H9 (cell line): Measurements from ENCODE around the gene TMPRSS9. TPM values are rescaled to one million over a fixed set of nuclear protein-coding genes. Genes with fewer than 3 reads are reported as not detected.

Experiments used
- DNase-seq: peaks from one replicate; pipeline ENCODE4 v3.0.0-alpha.2; 2017
- H2AFZ ChIP-seq: one replicate; pipeline ENCODE4 v1.6.1; 2013; ENCODE audit warnings: mild to moderate bottlenecking, low read length, control low read depth, moderate library complexity
- H2AK5ac ChIP-seq: 2 replicates; pipeline ENCODE4 v1.6.1; 2013; ENCODE audit warnings: low read length, control low read depth, mixed read lengths; ENCODE audit not compliant: insufficient read length
- H2BK120ac ChIP-seq: one replicate; pipeline ENCODE4 v1.6.1; 2013; ENCODE audit warnings: low read depth, mild to moderate bottlenecking, low read length, control low read depth, inconsistent platforms; ENCODE audit not compliant: poor library complexity, severe bottlenecking
- H2BK12ac ChIP-seq: 2 replicates; pipeline ENCODE4 v1.6.1; 2013; ENCODE audit warnings: low read length, control low read depth, mixed read lengths, low read depth; ENCODE audit not compliant: insufficient read length
- H2BK15ac ChIP-seq: 2 replicates; pipeline ENCODE4 v1.6.1; 2013; ENCODE audit warnings: low read depth, low read length, control low read depth
- H2BK20ac ChIP-seq: one replicate; pipeline ENCODE4 v1.6.1; 2013; ENCODE audit warnings: low read depth, mild to moderate bottlenecking, low read length, control low read depth, inconsistent platforms; ENCODE audit not compliant: poor library complexity, severe bottlenecking
- H2BK5ac ChIP-seq: 2 replicates; pipeline ENCODE4 v1.6.1; 2013; ENCODE audit warnings: low read length, control low read depth, mixed read lengths; ENCODE audit not compliant: insufficient read length
- H3K14ac ChIP-seq: 2 replicates; pipeline ENCODE4 v1.6.1; 2013; ENCODE audit warnings: low read length, control low read depth; ENCODE audit not compliant: insufficient read depth
- H3K18ac ChIP-seq: 2 replicates; pipeline ENCODE4 v1.6.1; 2013; ENCODE audit warnings: low read depth, mild to moderate bottlenecking, mixed read lengths, low read length, control low read depth; ENCODE audit not compliant: insufficient read length
- H3K23ac ChIP-seq: 2 replicates; pipeline ENCODE4 v1.6.1; 2013; ENCODE audit warnings: low read length, control low read depth, mixed read lengths, low read depth; ENCODE audit not compliant: insufficient read length
- H3K23me2 ChIP-seq: 2 replicates; pipeline ENCODE4 v1.6.1; 2013; ENCODE audit warnings: low read depth, mild to moderate bottlenecking, mixed read lengths, low read length, control low read depth; ENCODE audit not compliant: insufficient read length, poor library complexity, severe bottlenecking
- H3K27ac ChIP-seq: 2 replicates; pipeline ENCODE4 v1.5.1; 2013; ENCODE audit warnings: low read length, control low read depth, mixed read lengths, low read depth; ENCODE audit not compliant: insufficient read length
- H3K27me3 ChIP-seq: 2 replicates; pipeline ENCODE4 v1.6.1; 2013; ENCODE audit warnings: low read length, control low read depth, inconsistent platforms; ENCODE audit not compliant: insufficient read depth
- H3K4ac ChIP-seq: 2 replicates; pipeline ENCODE4 v1.6.1; 2013; ENCODE audit warnings: low read depth, mild to moderate bottlenecking, control low read depth, inconsistent platforms, low read length, moderate library complexity
- H3K4me1 ChIP-seq: 2 replicates; pipeline ENCODE4 v1.6.1; 2013; ENCODE audit warnings: low read length, control low read depth, inconsistent platforms; ENCODE audit not compliant: insufficient read depth
- H3K4me2 ChIP-seq: 2 replicates; pipeline ENCODE4 v1.6.1; 2013; ENCODE audit warnings: low read length, control low read depth, mixed read lengths; ENCODE audit not compliant: insufficient read length, insufficient read depth
- H3K56ac ChIP-seq: 2 replicates; pipeline ENCODE4 v1.6.1; 2013; ENCODE audit warnings: low read depth, mild to moderate bottlenecking, mixed read lengths, low read length, control low read depth; ENCODE audit not compliant: insufficient read length
- H3K79me1 ChIP-seq: 2 replicates; pipeline ENCODE4 v1.6.1; 2013; ENCODE audit warnings: low read depth, mild to moderate bottlenecking, moderate library complexity, low read length, control low read depth, inconsistent platforms; ENCODE audit not compliant: insufficient read depth, poor library complexity, severe bottlenecking
- H3K79me2 ChIP-seq: 2 replicates; pipeline ENCODE4 v1.6.1; 2013; ENCODE audit warnings: low read length, control low read depth, inconsistent platforms; ENCODE audit not compliant: insufficient read depth
- H3K9ac ChIP-seq: 2 replicates; pipeline ENCODE4 v1.6.1; 2013; ENCODE audit warnings: low read length, control low read depth, mixed read lengths; ENCODE audit not compliant: insufficient read length; ENCODE audit errors: extremely low read depth
- H3K9me3 ChIP-seq: one replicate; pipeline ENCODE4 v1.6.1; 2013; ENCODE audit warnings: low read depth, low read length, inconsistent platforms; ENCODE audit not compliant: control insufficient read depth
- H3T11ph ChIP-seq: one replicate; pipeline ENCODE4 v1.6.1; 2013; ENCODE audit warnings: mild to moderate bottlenecking, low read length, control low read depth, inconsistent platforms
- H4K20me1 ChIP-seq: one replicate; pipeline ENCODE4 v1.6.1; 2013; ENCODE audit not compliant: control insufficient read depth, insufficient read length, insufficient read depth
- H4K5ac ChIP-seq: 2 replicates; pipeline ENCODE4 v1.6.1; 2013; ENCODE audit warnings: low read depth, mild to moderate bottlenecking, mixed read lengths, low read length, control low read depth; ENCODE audit not compliant: insufficient read length
- H4K8ac ChIP-seq: replicated peaks from 2 replicates; pipeline ENCODE4 v1.6.1; 2013; ENCODE audit warnings: low read length, control low read depth, mixed read lengths, low read depth; ENCODE audit not compliant: insufficient read length
- H4K91ac ChIP-seq: 2 replicates; pipeline ENCODE4 v1.6.1; 2013; ENCODE audit warnings: low read depth, mild to moderate bottlenecking, moderate library complexity, mixed read lengths, low read length, control low read depth; ENCODE audit not compliant: insufficient read length
- H3K27ac Mint-ChIP-seq, 3 experiments: 2 replicates in 2 of 3; 3 replicates in 1 of 3; pipeline ENCODE4 v1.8.0; 2020 to 2021; ENCODE audit warnings: mixed read lengths in 3 of 3, mild to moderate bottlenecking in 1 of 3, moderate library complexity in 1 of 3
- H3K27me3 Mint-ChIP-seq: 2 replicates; pipeline ENCODE4 v1.8.0; 2021; ENCODE audit warnings: low read depth, mild to moderate bottlenecking, moderate library complexity, mixed read lengths
- H3K36me3 Mint-ChIP-seq, 3 experiments: 2 replicates in 2 of 3; 3 replicates in 1 of 3; pipeline ENCODE4 v1.8.0; 2020 to 2021; ENCODE audit warnings: low read depth in 3 of 3, mixed read lengths in 3 of 3; ENCODE audit not compliant: insufficient read depth in 1 of 3
- H3K4me1 Mint-ChIP-seq, 2 experiments: 2 replicates each; pipeline ENCODE4 v1.8.0; 2020; ENCODE audit warnings: mixed read lengths in 2 of 2
- H3K4me3 Mint-ChIP-seq, 2 experiments: 2 replicates in 1 of 2; 3 replicates in 1 of 2; pipeline ENCODE4 v1.8.0; 2020 to 2021; ENCODE audit warnings: mild to moderate bottlenecking in 2 of 2, mixed read lengths in 2 of 2, moderate library complexity in 1 of 2
- H3K9me3 Mint-ChIP-seq, 2 experiments: 2 replicates in 1 of 2; 3 replicates in 1 of 2; pipeline ENCODE4 v1.8.0; 2020; ENCODE audit warnings: mild to moderate bottlenecking in 2 of 2, mixed read lengths in 2 of 2, moderate library complexity in 1 of 2
- WGBS: extraction: QIAGEN DNeasy Blood & Tissue Kit; methylation state at CpG from one replicate; pipeline ENCODE4 v1.1.7; 2013; ENCODE audit warnings: missing lambda C conversion rate, low lambda C conversion rate, mixed read lengths; ENCODE audit not compliant: insufficient read length; ENCODE audit errors: extremely low coverage; 5-methylcytosine and 5-hydroxymethylcytosine counted together
- total RNA-seq: library from RNA; stranded (reverse); gene quantifications from 2 replicates; pipeline ENCODE4 v1.2.1, GENCODE V29; 2021
- TF ChIP-seq, protein P1 (sequence below): fragments of 200-600 bp; sonication (generic); conservative IDR thresholded peaks from 3 replicates; pipeline ENCODE4 v1.8.0; 2021; ENCODE audit warnings: antibody characterized with exemption, mild to moderate bottlenecking

TMPRSS9 gene
- total RNA-seq, 1 experiment from 2014 or later = 0.24 TPM

DNA sequence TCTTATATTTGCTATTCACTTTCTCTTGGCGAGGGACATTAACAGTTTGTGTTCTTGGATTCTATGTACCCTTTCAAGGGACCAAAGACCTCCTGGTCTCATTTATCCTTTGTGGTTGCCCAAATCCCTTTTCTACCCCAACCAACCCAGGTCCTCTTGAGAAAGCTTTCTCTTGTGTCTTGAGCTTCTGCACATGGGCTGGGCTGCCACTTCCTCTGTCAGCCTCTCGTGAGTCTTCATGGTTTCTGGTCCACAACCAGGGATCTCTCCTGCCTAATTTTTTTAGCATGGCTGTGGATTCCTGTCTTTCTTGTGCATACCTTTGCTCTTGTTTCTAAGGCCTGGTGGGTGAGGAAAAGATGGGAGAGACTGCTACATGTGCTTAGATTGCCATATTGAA, 52.4 kb downstream of the TMPRSS9 start:
- Histone ChIP-seq H4K8ac (no peak overlapping the region), H3K18ac (no peak overlapping the region), H2BK15ac (no peak overlapping the region), H3K79me1 (no peaks in the 10 kb centered on the region), H2AK5ac (no peak overlapping the region), H3K4me2 (no peak overlapping the region), H3K56ac (no peak overlapping the region), H3K23ac (no peak overlapping the region), H3K23me2 (no peaks in the 10 kb centered on the region), H2BK120ac (no peak overlapping the region), H3T11ph (no peak overlapping the region), H3K4me1 (no peaks in the 10 kb centered on the region), H3K79me2 (no peaks in the 10 kb centered on the region), H3K9me3 (no peaks in the 10 kb centered on the region), H3K27me3 (no peaks in the 10 kb centered on the region), H4K5ac (no peak overlapping the region), H3K14ac (no peak overlapping the region), H4K91ac (no peak overlapping the region), H3K27ac (no peak overlapping the region), H2BK20ac (no peak overlapping the region), H2AFZ (no peak overlapping the region), H2BK12ac (no peak overlapping the region), H3K9ac (no peak overlapping the region), H3K4ac (no peak overlapping the region), H4K20me1 (no peaks in the 10 kb centered on the region), H2BK5ac (no peak overlapping the region)
- Mint-ChIP-seq H3K4me1 (0 out of 4 replicates have a peak, but pooled peaks cover 0 to 4% of the 10 kb centered on the region in 2 experiments), H3K36me3 (peaks cover 0 to 11% (median 1%) of the 10 kb centered on the region in 3 experiments; a peak in 6 of 7 replicates), H3K9me3 (peaks cover 1 to 10% of the 10 kb centered on the region in 2 experiments; a peak in 4 of 5 replicates), H3K4me3 (no peak overlapping the region), H3K27ac (no peak overlapping the region), H3K27me3 (peaks cover 42% of the 10 kb centered on the region)
- TF ChIP-seq, protein P1, sequence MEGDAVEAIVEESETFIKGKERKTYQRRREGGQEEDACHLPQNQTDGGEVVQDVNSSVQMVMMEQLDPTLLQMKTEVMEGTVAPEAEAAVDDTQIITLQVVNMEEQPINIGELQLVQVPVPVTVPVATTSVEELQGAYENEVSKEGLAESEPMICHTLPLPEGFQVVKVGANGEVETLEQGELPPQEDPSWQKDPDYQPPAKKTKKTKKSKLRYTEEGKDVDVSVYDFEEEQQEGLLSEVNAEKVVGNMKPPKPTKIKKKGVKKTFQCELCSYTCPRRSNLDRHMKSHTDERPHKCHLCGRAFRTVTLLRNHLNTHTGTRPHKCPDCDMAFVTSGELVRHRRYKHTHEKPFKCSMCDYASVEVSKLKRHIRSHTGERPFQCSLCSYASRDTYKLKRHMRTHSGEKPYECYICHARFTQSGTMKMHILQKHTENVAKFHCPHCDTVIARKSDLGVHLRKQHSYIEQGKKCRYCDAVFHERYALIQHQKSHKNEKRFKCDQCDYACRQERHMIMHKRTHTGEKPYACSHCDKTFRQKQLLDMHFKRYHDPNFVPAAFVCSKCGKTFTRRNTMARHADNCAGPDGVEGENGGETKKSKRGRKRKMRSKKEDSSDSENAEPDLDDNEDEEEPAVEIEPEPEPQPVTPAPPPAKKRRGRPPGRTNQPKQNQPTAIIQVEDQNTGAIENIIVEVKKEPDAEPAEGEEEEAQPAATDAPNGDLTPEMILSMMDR = no peak
- no CpG with 5 or more reads among the region's 2 CpGs for WGBS
- DNase-seq = no peak
